Dermis blood vessel endothelial cell (primary cell): ENCODE data around the gene INSIG2. TPM values are rescaled to one million over a fixed set of nuclear protein-coding genes. Genes with fewer than 3 reads are reported as not detected.

Source experiments
- DNase-seq: peaks from one replicate; pipeline ENCODE4 v3.0.0; 2010
- total RNA-seq: library from RNA; depleted of rRNA; stranded (reverse); fragments of >200 nt; gene quantifications from 2 replicates; pipeline ENCODE4 v1.2.3, GENCODE V29; 2014

The INSIG2 gene
- 15.5 and 22.9 TPM in 2 replicates for total RNA-seq

- DNase-seq, result peak; percentile 91
Measured at GRCh38 chr2:118088051-118089024, at the start of gene INSIG2. Gene INSIG2, plus strand, starts transcription at chr2:118088471. Its CDS starts 8,086 bp downstream, at chr2:118096557.

- DNase-seq, result no peak
Measured at GRCh38 chr2:118040891-118041290, 47.4 kb upstream of the INSIG2 start.

GRCh38 chr2:118044103-118044716 is 44.1 kb upstream of the INSIG2 start:
- no peak for DNase-seq

GRCh38 chr2:118044854-118045253 is 43.4 kb upstream of the INSIG2 start:
- DNase-seq, result no peak

GRCh38 chr2:118045286-118045685 is 43.0 kb upstream of the INSIG2 start:
- DNase-seq, result no peak

- peak; percentile 72 for DNase-seq
Measured at GRCh38 chr2:118046634-118047210, 41.5 kb upstream of the INSIG2 start.

GRCh38 chr2:118047380-118047826 is 40.9 kb upstream of the INSIG2 start:
- DNase-seq, result peak; percentile 26

GRCh38 chr2:118048401-118048800 is 39.9 kb upstream of the INSIG2 start:
- DNase-seq, result no peak

GRCh38 chr2:118049140-118049815 is 39.0 kb upstream of the INSIG2 start:
- DNase-seq, result peak; percentile 15

GRCh38 chr2:118049816-118050140 is 38.5 kb upstream of the INSIG2 start:
- no peak for DNase-seq

GRCh38 chr2:118050386-118050785 is 37.9 kb upstream of the INSIG2 start:
- peak; percentile 33 for DNase-seq

- no peak for DNase-seq
Measured at GRCh38 chr2:118050974-118051373, 37.3 kb upstream of the INSIG2 start.

- DNase-seq, result no peak
Measured at GRCh38 chr2:118051826-118052358, 36.4 kb upstream of the INSIG2 start.

GRCh38 chr2:118052474-118052873 is 35.8 kb upstream of the INSIG2 start:
- DNase-seq, result no peak

GRCh38 chr2:118053681-118054080 is 34.6 kb upstream of the INSIG2 start:
- no peak for DNase-seq

- DNase-seq, result no peak
Measured at GRCh38 chr2:118054213-118055008, 33.9 kb upstream of the INSIG2 start.

- no peak for DNase-seq
Measured at GRCh38 chr2:118055512-118056164, 32.6 kb upstream of the INSIG2 start.

GRCh38 chr2:118056165-118056534 is 32.1 kb upstream of the INSIG2 start:
- DNase-seq, result no peak

GRCh38 chr2:118056801-118057200 is 31.5 kb upstream of the INSIG2 start:
- no peak for DNase-seq

- DNase-seq, result no peak
Measured at GRCh38 chr2:118058951-118059350, 29.3 kb upstream of the INSIG2 start.

- DNase-seq, result no peak
Measured at GRCh38 chr2:118059919-118060478, 28.3 kb upstream of the INSIG2 start.
